HG03097 (cell line): ENCODE results near the gene TP53INP2.
"Not testable (repeated sequence)": the region's sequence is repeated elsewhere in the genome, so short reads cannot be mapped to it uniquely, and the experiment has no call there.

Source experiments
- ATAC-seq: cut with Tn5 transposase; IDR thresholded peaks from one replicate; pipeline ENCODE4 v1.9.1; 2021; ENCODE audit not compliant: unreplicated experiment, low FRiP score

Gene TP53INP2

GRCh38 chr20:34720266-34720665 is 16.1 kb downstream of the TP53INP2 start:
- ATAC-seq: no peak

- not testable (repeated sequence) for ATAC-seq
Observed at GRCh38 chr20:34722560-34722959, 18.4 kb downstream of the TP53INP2 start.

GRCh38 chr20:34724172-34724571 is 20.0 kb downstream of the TP53INP2 start:
- no peak for ATAC-seq

GRCh38 chr20:34729416-34729815 is 25.3 kb downstream of the TP53INP2 start:
- ATAC-seq: no peak

- ATAC-seq: no peak
Observed at GRCh38 chr20:34732523-34732922, 28.4 kb downstream of the TP53INP2 start.

- no peak for ATAC-seq
Observed at GRCh38 chr20:34736106-34736735, 32.1 kb downstream of the TP53INP2 start.

- ATAC-seq: no peak
Observed at GRCh38 chr20:34743039-34743438, 38.9 kb downstream of the TP53INP2 start.

GRCh38 chr20:34744340-34744739 is 40.2 kb downstream of the TP53INP2 start:
- no peak for ATAC-seq

GRCh38 chr20:34744847-34745246 is 40.7 kb downstream of the TP53INP2 start:
- ATAC-seq: no peak

GRCh38 chr20:34746674-34747073 is 42.5 kb downstream of the TP53INP2 start:
- no peak for ATAC-seq

- no peak for ATAC-seq
Observed at GRCh38 chr20:34747479-34747878, 43.3 kb downstream of the TP53INP2 start.

- ATAC-seq: no peak
Observed at GRCh38 chr20:34748709-34749108, 44.6 kb downstream of the TP53INP2 start.

GRCh38 chr20:34750484-34750883 is 46.3 kb downstream of the TP53INP2 start:
- ATAC-seq: no peak

GRCh38 chr20:34751453-34751852 is 47.3 kb downstream of the TP53INP2 start:
- ATAC-seq: no peak

GRCh38 chr20:34753706-34754461 is 49.7 kb downstream of the TP53INP2 start:
- no peak for ATAC-seq

- ATAC-seq: no peak
Observed at GRCh38 chr20:34754611-34755010, 50.5 kb downstream of the TP53INP2 start.

GRCh38 chr20:34755367-34755766 is 51.2 kb downstream of the TP53INP2 start:
- ATAC-seq: no peak

- no peak for ATAC-seq
Observed at GRCh38 chr20:34762031-34762555, 57.9 kb downstream of the TP53INP2 start.
